Muscle layer of duodenum (tissue), 2 donors: Measurements from ENCODE around the gene GATA5.

Experiments used
- H3K27ac ChIP-seq: one replicate; pipeline ENCODE4 v1.7.0; 2013; ENCODE audit warnings: mild to moderate bottlenecking, low read length
- H3K27me3 ChIP-seq: one replicate; pipeline ENCODE4 v1.7.0; 2013; ENCODE audit warnings: low read depth, mild to moderate bottlenecking, control low read depth, low read length
- H3K36me3 ChIP-seq, 2 donors: one replicate each; pipeline ENCODE4 v1.7.0; 2013; ENCODE audit warnings: low read length in 2 of 2, control low read depth in 1 of 2, mild to moderate bottlenecking in 1 of 2; ENCODE audit not compliant: insufficient read depth in 2 of 2, control insufficient read depth in 1 of 2
- H3K4me1 ChIP-seq, 2 donors: one replicate each; pipeline ENCODE4 v1.7.0; 2013; ENCODE audit warnings: low read length in 2 of 2, mild to moderate bottlenecking in 2 of 2, control low read depth in 1 of 2, moderate library complexity in 1 of 2; ENCODE audit not compliant: insufficient read depth in 2 of 2, control insufficient read depth in 1 of 2
- H3K4me3 ChIP-seq, 2 donors: one replicate each; pipeline ENCODE4 v1.7.0; 2013; ENCODE audit warnings: low read length in 2 of 2, low read depth in 1 of 2, mild to moderate bottlenecking in 1 of 2
- H3K9me3 ChIP-seq, 2 donors: one replicate each; pipeline ENCODE4 v1.7.0; 2013; ENCODE audit warnings: low read length in 2 of 2, control low read depth in 1 of 2, mild to moderate bottlenecking in 1 of 2; ENCODE audit not compliant: control insufficient read depth in 1 of 2
- donor health status: healthy.

Gene GATA5

GRCh38 chr20:62475772-62476055 is at the start of gene GATA5:
GATA5 (minus strand) TSS chr20:62475995; CDS start chr20:62475521, 474 bp downstream.
- Histone ChIP-seq H3K9me3 (no peaks in the 10 kb centered on the region), H3K4me1 (peaks cover 0 to 19% of the 10 kb centered on the region in 2 donors), H3K27me3 (peaks cover 22% of the 10 kb centered on the region), H3K4me3 (peak within 1 kb of the TSS; percentile 11 to 52), H3K36me3 (no peaks in the 10 kb centered on the region), H3K27ac (no peak within 1 kb of the TSS)

GRCh38 chr20:62525014-62525413 is 49.2 kb upstream of the GATA5 start:
- Histone ChIP-seq H3K4me1 (peaks cover 0 to 7% of the 10 kb centered on the region in 2 donors), H3K27me3 (peaks cover 6% of the 10 kb centered on the region), H3K9me3 (no peaks in the 10 kb centered on the region), H3K4me3 (no peak overlapping the region), H3K27ac (no peak overlapping the region), H3K36me3 (no peaks in the 10 kb centered on the region)

- no peaks in the 10 kb centered on the region for H3K9me3 ChIP-seq
- no peak overlapping the region for H3K4me3 ChIP-seq
- H3K27me3 ChIP-seq = peaks cover 6% of the 10 kb centered on the region
- no peak overlapping the region for H3K27ac ChIP-seq
- no peaks in the 10 kb centered on the region for H3K36me3 ChIP-seq
- H3K4me1 ChIP-seq = peaks cover 0 to 7% of the 10 kb centered on the region in 2 donors
Observed at GRCh38 chr20:62524505-62524911, 48.7 kb upstream of the GATA5 start.

- H3K27me3 ChIP-seq = peaks cover 6% of the 10 kb centered on the region
- H3K27ac ChIP-seq = no peak overlapping the region
- H3K4me1 ChIP-seq = peaks cover 0 to 7% of the 10 kb centered on the region in 2 donors
- no peaks in the 10 kb centered on the region for H3K36me3 ChIP-seq
- H3K4me3 ChIP-seq = no peak overlapping the region
- no peaks in the 10 kb centered on the region for H3K9me3 ChIP-seq
Observed at GRCh38 chr20:62523473-62524203, 47.8 kb upstream of the GATA5 start.

DNA sequence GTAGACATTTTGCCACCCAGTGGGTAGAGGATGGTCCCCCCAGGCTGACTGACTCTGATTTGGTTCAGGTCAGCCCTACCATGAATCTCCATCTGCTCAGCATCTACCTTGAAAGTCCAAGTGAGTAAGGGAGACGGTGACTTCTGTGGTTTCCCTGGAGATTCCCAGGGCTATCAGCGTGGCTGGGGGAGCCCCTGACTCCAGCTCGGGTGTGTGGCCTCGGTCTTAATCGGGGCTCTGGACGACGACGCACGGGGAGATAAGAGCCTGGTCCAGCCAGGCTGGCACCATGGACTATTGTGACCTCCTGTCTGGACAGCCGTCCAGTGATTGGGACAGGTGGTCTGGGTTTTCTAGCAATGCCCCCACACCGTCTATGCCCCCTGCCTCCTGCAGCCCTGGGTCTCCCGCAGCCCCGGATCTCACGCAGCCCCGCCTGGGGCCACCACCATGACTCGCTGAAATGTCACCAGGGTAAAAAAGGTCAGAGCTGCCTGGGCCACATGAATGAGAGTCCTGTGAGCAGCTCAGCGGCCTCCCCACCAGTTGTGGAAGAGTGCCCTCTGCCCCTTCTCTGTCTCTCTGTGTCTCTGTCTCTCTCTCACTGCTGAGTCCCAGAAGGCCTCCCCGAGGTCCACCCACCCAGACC is 47.1 kb upstream of the GATA5 start:
- Histone ChIP-seq H3K36me3 (no peaks in the 10 kb centered on the region), H3K4me3 (no peak overlapping the region), H3K9me3 (no peaks in the 10 kb centered on the region), H3K4me1 (peaks cover 0 to 7% of the 10 kb centered on the region in 2 donors), H3K27me3 (peaks cover 6% of the 10 kb centered on the region), H3K27ac (no peak overlapping the region)

GRCh38 chr20:62519826-62520225 is 44.0 kb upstream of the GATA5 start:
- H3K9me3 ChIP-seq = no peaks in the 10 kb centered on the region
- H3K4me3 ChIP-seq = no peak overlapping the region
- H3K4me1 ChIP-seq = peaks cover 0 to 7% of the 10 kb centered on the region in 2 donors
- H3K36me3 ChIP-seq = no peaks in the 10 kb centered on the region
- H3K27ac ChIP-seq = no peak overlapping the region
- H3K27me3 ChIP-seq = peaks cover 6% of the 10 kb centered on the region

GRCh38 chr20:62518911-62519310 is 43.1 kb upstream of the GATA5 start:
- Histone ChIP-seq H3K27ac (no peak overlapping the region), H3K4me3 (no peak overlapping the region), H3K27me3 (peaks cover 6% of the 10 kb centered on the region), H3K36me3 (no peaks in the 10 kb centered on the region), H3K9me3 (no peaks in the 10 kb centered on the region), H3K4me1 (no peaks in the 10 kb centered on the region)

DNA sequence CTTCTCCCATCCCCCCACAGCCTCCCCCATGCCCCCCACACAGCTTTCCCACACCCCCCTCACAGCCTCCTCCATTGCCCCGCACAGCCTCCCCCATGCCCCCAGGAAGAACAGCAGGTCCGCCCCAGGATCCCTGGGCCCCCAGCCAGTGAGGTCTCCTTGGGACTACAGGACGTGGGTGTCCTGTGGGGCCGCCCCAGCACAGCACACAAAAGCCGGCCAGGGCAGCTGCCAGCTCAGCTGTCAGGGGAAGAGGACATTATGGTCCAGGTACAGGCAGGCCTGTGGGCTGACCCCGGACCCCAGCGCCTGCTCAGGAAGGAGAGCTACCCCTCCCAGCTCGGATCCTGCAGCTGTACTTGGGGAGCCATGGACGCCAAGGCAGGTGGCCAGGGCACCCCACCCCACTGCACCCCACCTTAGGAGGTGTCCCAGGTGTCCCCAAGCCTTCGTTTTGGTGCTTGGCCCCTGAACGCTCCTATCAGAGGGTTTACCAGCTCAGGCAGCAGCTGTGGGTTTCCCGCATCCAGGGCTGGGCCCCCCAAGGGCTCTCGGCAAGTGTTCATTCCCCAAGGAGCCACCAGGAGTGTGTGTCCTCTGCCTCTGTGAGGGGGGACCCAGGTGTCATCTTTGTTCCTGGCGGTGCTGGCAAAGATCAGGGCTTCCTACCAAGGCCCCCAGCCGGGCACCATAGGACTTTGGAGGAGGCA is 42.3 kb upstream of the GATA5 start:
- Histone ChIP-seq H3K27me3 (peaks cover 3% of the 10 kb centered on the region), H3K36me3 (no peaks in the 10 kb centered on the region), H3K4me3 (no peak overlapping the region)

DNA sequence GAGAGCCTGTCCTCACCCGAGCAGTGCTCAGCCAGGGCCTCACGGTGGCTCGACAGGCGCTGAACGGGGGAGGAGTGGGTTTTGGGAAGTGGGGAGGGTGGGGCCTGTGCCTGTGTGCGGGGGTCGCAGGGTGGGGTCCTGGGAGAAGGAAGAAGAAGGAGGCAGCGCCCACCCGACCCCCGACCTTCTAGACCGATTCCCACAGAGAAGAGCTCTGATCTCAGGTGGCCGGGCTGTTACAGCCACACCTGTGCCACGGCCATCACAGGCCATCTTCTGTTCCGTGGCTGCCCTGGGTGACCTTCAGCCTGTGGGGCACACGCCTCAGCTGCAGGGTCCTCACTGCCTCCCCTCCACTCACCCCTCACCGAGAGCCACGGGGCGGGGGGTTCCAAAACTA is 41.4 kb upstream of the GATA5 start:
- H3K4me3 ChIP-seq = no peak overlapping the region
- no peak overlapping the region for H3K27ac ChIP-seq
- no peaks in the 10 kb centered on the region for H3K36me3 ChIP-seq
- no peaks in the 10 kb centered on the region for H3K4me1 ChIP-seq
- H3K27me3 ChIP-seq = peaks cover 3% of the 10 kb centered on the region
- H3K9me3 ChIP-seq = no peaks in the 10 kb centered on the region

More for the DNA sequence above, 42.3 kb upstream of the GATA5 start:
- no peaks in the 10 kb centered on the region for H3K9me3 ChIP-seq
- H3K4me1 ChIP-seq = no peaks in the 10 kb centered on the region
- no peak overlapping the region for H3K27ac ChIP-seq

DNA sequence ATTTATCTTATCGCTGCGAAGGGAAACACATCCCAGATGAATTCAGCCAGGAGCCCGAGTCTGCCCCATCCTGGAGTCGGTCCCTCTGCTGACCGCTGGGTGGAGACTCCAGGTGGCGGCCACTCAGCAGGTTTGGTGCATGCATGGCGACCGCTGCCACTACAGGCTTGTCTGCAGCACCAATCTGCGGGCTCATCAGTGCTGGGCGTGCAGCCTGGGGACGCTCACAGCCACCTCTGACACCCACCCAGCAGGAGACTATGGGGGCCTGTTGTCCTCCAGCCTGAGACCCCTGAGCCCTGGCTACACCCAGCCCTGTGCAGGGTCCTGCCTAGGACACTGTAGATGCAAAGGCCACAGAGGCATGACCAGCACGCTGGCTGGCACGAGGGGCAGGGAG is 40.5 kb upstream of the GATA5 start:
- Histone ChIP-seq H3K27ac (no peak overlapping the region), H3K27me3 (peaks cover 3% of the 10 kb centered on the region), H3K36me3 (no peaks in the 10 kb centered on the region), H3K9me3 (no peaks in the 10 kb centered on the region), H3K4me1 (no peaks in the 10 kb centered on the region), H3K4me3 (no peak overlapping the region)

DNA sequence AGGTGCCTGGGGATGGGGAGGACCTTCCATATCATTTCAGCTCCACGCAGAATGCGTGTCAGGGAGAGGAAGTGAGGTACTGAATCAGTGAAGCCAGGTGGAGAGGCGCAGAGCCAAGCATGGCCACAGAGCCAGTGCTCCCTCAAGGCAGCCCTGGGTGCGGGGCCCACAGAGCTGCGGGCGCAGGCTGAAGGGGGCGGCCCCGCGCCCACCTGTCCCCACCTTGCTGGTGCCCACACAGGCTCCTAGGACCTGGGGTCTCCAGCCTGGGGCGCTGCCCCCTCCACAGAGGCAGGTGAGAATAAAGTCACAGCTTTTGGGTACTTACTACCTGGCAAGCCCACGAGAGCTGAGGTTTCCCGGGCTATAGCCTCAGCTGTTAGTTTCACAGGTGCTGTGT is 40.0 kb upstream of the GATA5 start:
- Histone ChIP-seq H3K4me1 (no peaks in the 10 kb centered on the region), H3K4me3 (no peak overlapping the region), H3K36me3 (no peaks in the 10 kb centered on the region), H3K9me3 (no peaks in the 10 kb centered on the region), H3K27ac (no peak overlapping the region), H3K27me3 (peaks cover 3% of the 10 kb centered on the region)
